OCI-LY3 (cell line): Measurements from ENCODE around the gene SYT1.

ENCODE experiments used
- CTCF ChIP-seq: fragments of 200-600, 300-600 bp; sonication (generic); IDR thresholded peaks from 2 replicates; pipeline ENCODE4 v1.5.1; 2014; ENCODE audit warnings: antibody characterized with exemption, low read length, low read depth
- EZH2phosphoT487 ChIP-seq: fragments of 200-600 bp; shearing (Covaris generic); IDR thresholded peaks from 2 replicates; pipeline ENCODE4 v1.6.1; 2018; ENCODE audit warnings: antibody characterized with exemption, mixed run types, low read depth

GRCh38 chr12:79187032-79187431, 322.5 kb downstream of the SYT1 start:
- TF ChIP-seq CTCF (no peak), EZH2phosphoT487 (no peak)
